BLaER1 (cell line): ENCODE measurements around the gene MAP4K4.
A peak's percentile ranks its signal among the peaks of the same experiment; 100 is the strongest.

Experiments
- H3K27ac ChIP-seq: shearing (Covaris generic); formaldehyde crosslinking; 2 replicates; pipeline ENCODE4 v1.8.1; 2022
- H3K27me3 ChIP-seq: shearing (Covaris generic); formaldehyde crosslinking; 2 replicates; pipeline ENCODE4 v1.8.1; 2022
- H3K36me3 ChIP-seq: shearing (Covaris generic); formaldehyde crosslinking; 2 replicates; pipeline ENCODE4 v1.8.1; 2022
- H3K4me1 ChIP-seq: shearing (Covaris generic); formaldehyde crosslinking; 2 replicates; pipeline ENCODE4 v1.8.1; 2022
- H3K4me2 ChIP-seq: shearing (Covaris generic); formaldehyde crosslinking; 2 replicates; pipeline ENCODE4 v1.8.1; 2022
- H3K4me3 ChIP-seq: shearing (Covaris generic); formaldehyde crosslinking; 2 replicates; pipeline ENCODE4 v1.8.1; 2022
- H3K9ac ChIP-seq: shearing (Covaris generic); formaldehyde crosslinking; 2 replicates; pipeline ENCODE4 v1.8.1; 2022
- H3K9me3 ChIP-seq: shearing (Covaris generic); formaldehyde crosslinking; 2 replicates; pipeline ENCODE4 v1.8.1; 2022
- H4K20me1 ChIP-seq: shearing (Covaris generic); formaldehyde crosslinking; 2 replicates; pipeline ENCODE4 v1.8.1; 2022
- Cebpa-rat ChIP-seq: shearing (Covaris generic); IDR thresholded peaks from 2 replicates; pipeline ENCODE4 v1.8.1; 2022

The MAP4K4 gene

GRCh38 chr2:101806701-101807100 lies 109.2 kb downstream of the MAP4K4 start:
- Histone ChIP-seq H3K27me3 (no peaks in the 10 kb centered on the region), H3K4me2 (peak overlapping the region; percentile 70), H3K9me3 (no peaks in the 10 kb centered on the region), H3K27ac (peak overlapping the region; percentile 63), H3K9ac (peak overlapping the region; percentile 66), H3K36me3 (peaks cover 41% of the 10 kb centered on the region), H4K20me1 (peaks cover 98% of the 10 kb centered on the region), H3K4me1 (peaks cover 47% of the 10 kb centered on the region), H3K4me3 (peak overlapping the region; percentile 23; the same call in 1 of the 2 replicates)
- TF ChIP-seq Cebpa-rat: no peak

- Histone ChIP-seq H4K20me1 (peaks cover 98% of the 10 kb centered on the region), H3K9me3 (no peaks in the 10 kb centered on the region), H3K36me3 (peaks cover 41% of the 10 kb centered on the region), H3K4me3 (no peak overlapping the region), H3K4me1 (peaks cover 46% of the 10 kb centered on the region), H3K4me2 (peak overlapping the region; percentile 70), H3K27ac (peak overlapping the region; percentile 63), H3K9ac (peak overlapping the region; percentile 66), H3K27me3 (no peaks in the 10 kb centered on the region)
- TF ChIP-seq Cebpa-rat: no peak
These were observed 109.7 kb downstream of the MAP4K4 start for GRCh38 chr2:101807242-101807641.

GRCh38 chr2:101808006-101808562 lies 110.6 kb downstream of the MAP4K4 start:
- H4K20me1 ChIP-seq: peaks cover 98% of the 10 kb centered on the region
- no peak overlapping the region for H3K9ac ChIP-seq
- H3K4me1 ChIP-seq: peaks cover 46% of the 10 kb centered on the region
- no peak for TF ChIP-seq Cebpa-rat
- H3K27ac ChIP-seq: no peak overlapping the region
- H3K4me2 ChIP-seq: peak overlapping the region; percentile 70; the same call in 1 of the 2 replicates
- no peaks in the 10 kb centered on the region for H3K9me3 ChIP-seq
- H3K4me3 ChIP-seq: no peak overlapping the region
- H3K36me3 ChIP-seq: peaks cover 42% of the 10 kb centered on the region
- H3K27me3 ChIP-seq: no peaks in the 10 kb centered on the region

GRCh38 chr2:101809698-101810097 lies 112.2 kb downstream of the MAP4K4 start:
- peaks cover 35% of the 10 kb centered on the region for H3K36me3 ChIP-seq
- no peaks in the 10 kb centered on the region for H3K9me3 ChIP-seq
- peaks cover 35% of the 10 kb centered on the region for H3K4me1 ChIP-seq
- no peaks in the 10 kb centered on the region for H3K27me3 ChIP-seq
- no peak overlapping the region for H3K4me3 ChIP-seq
- peaks cover 98% of the 10 kb centered on the region for H4K20me1 ChIP-seq
- no peak for TF ChIP-seq Cebpa-rat
- H3K4me2 ChIP-seq: no peak overlapping the region
- H3K9ac ChIP-seq: no peak overlapping the region
- H3K27ac ChIP-seq: no peak overlapping the region

- Histone ChIP-seq H3K9ac (no peak overlapping the region), H3K27ac (no peak overlapping the region), H3K27me3 (no peaks in the 10 kb centered on the region), H3K4me1 (peaks cover 18% of the 10 kb centered on the region), H4K20me1 (peaks cover 98% of the 10 kb centered on the region), H3K9me3 (no peaks in the 10 kb centered on the region), H3K4me3 (no peak overlapping the region), H3K4me2 (no peak overlapping the region), H3K36me3 (peaks cover 39% of the 10 kb centered on the region)
- no peak for TF ChIP-seq Cebpa-rat
These were observed 113.9 kb downstream of the MAP4K4 start for GRCh38 chr2:101811226-101812015.

- H3K4me3 ChIP-seq: no peak overlapping the region
- H4K20me1 ChIP-seq: peaks cover 98% of the 10 kb centered on the region
- peaks cover 10% of the 10 kb centered on the region for H3K4me1 ChIP-seq
- TF ChIP-seq Cebpa-rat: no peak
- no peak overlapping the region for H3K9ac ChIP-seq
- peaks cover 43% of the 10 kb centered on the region for H3K36me3 ChIP-seq
- H3K9me3 ChIP-seq: no peaks in the 10 kb centered on the region
- H3K27me3 ChIP-seq: no peaks in the 10 kb centered on the region
- no peak overlapping the region for H3K27ac ChIP-seq
- H3K4me2 ChIP-seq: no peak overlapping the region
These were observed 114.7 kb downstream of the MAP4K4 start for GRCh38 chr2:101812226-101812625.

GRCh38 chr2:101814752-101815151 lies 117.2 kb downstream of the MAP4K4 start:
- H4K20me1 ChIP-seq: peaks cover 100% of the 10 kb centered on the region
- H3K27me3 ChIP-seq: no peaks in the 10 kb centered on the region
- no peak overlapping the region for H3K27ac ChIP-seq
- no peak for TF ChIP-seq Cebpa-rat
- no peak overlapping the region for H3K4me2 ChIP-seq
- peaks cover 2% of the 10 kb centered on the region; the same call in 1 of the 2 replicates for H3K4me1 ChIP-seq
- H3K9ac ChIP-seq: no peak overlapping the region
- peaks cover 32% of the 10 kb centered on the region for H3K36me3 ChIP-seq
- H3K9me3 ChIP-seq: no peaks in the 10 kb centered on the region
- H3K4me3 ChIP-seq: no peak overlapping the region

- Histone ChIP-seq H3K27ac (no peak overlapping the region), H3K36me3 (peaks cover 28% of the 10 kb centered on the region), H3K4me1 (peaks cover 4% of the 10 kb centered on the region; the same call in 1 of the 2 replicates), H4K20me1 (peaks cover 100% of the 10 kb centered on the region), H3K27me3 (no peaks in the 10 kb centered on the region), H3K9me3 (no peaks in the 10 kb centered on the region), H3K4me3 (no peak overlapping the region), H3K9ac (no peak overlapping the region), H3K4me2 (no peak overlapping the region)
- TF ChIP-seq Cebpa-rat: no peak
These were observed 117.6 kb downstream of the MAP4K4 start for GRCh38 chr2:101815154-101815553.

GRCh38 chr2:101815739-101816391 lies 118.4 kb downstream of the MAP4K4 start:
- Histone ChIP-seq H3K27me3 (no peaks in the 10 kb centered on the region), H3K9me3 (no peaks in the 10 kb centered on the region), H3K4me1 (peaks cover 4% of the 10 kb centered on the region; the same call in 1 of the 2 replicates), H3K9ac (no peak overlapping the region), H3K4me3 (no peak overlapping the region), H4K20me1 (peaks cover 100% of the 10 kb centered on the region), H3K27ac (no peak overlapping the region), H3K4me2 (no peak overlapping the region), H3K36me3 (peaks cover 31% of the 10 kb centered on the region)
- TF ChIP-seq Cebpa-rat: no peak

GRCh38 chr2:101816598-101816997 lies 119.1 kb downstream of the MAP4K4 start:
- Histone ChIP-seq H3K9me3 (no peaks in the 10 kb centered on the region), H3K4me3 (no peak overlapping the region), H3K9ac (no peak overlapping the region), H3K27me3 (no peaks in the 10 kb centered on the region), H3K36me3 (peaks cover 23% of the 10 kb centered on the region), H4K20me1 (peaks cover 100% of the 10 kb centered on the region), H3K4me1 (peaks cover 4% of the 10 kb centered on the region; the same call in 1 of the 2 replicates), H3K4me2 (no peak overlapping the region), H3K27ac (no peak overlapping the region)
- TF ChIP-seq Cebpa-rat: no peak
